Endodermal cell (in vitro differentiated cells): ENCODE measurements around the gene ENGASE. TPM values are rescaled to one million over a fixed set of nuclear protein-coding genes. Genes with fewer than 3 reads are reported as not detected.

Source experiments
- DNase-seq: peaks from one replicate; pipeline ENCODE4 v3.0.0-alpha.2; 2017
- H3K27ac ChIP-seq: 2 replicates; pipeline ENCODE4 v1.5.1; 2013; ENCODE audit warnings: mild to moderate bottlenecking, low read depth, low read length, moderate library complexity
- H3K27me3 ChIP-seq: 2 replicates; pipeline ENCODE4 v1.6.1; 2013; ENCODE audit warnings: mild to moderate bottlenecking, low read length, moderate library complexity; ENCODE audit not compliant: insufficient read depth, control insufficient read depth, poor library complexity, severe bottlenecking
- H3K36me3 ChIP-seq: 2 replicates; pipeline ENCODE4 v1.7.0; 2013; ENCODE audit warnings: mild to moderate bottlenecking, low read length, moderate library complexity; ENCODE audit not compliant: control insufficient read depth, insufficient read depth
- H3K4me1 ChIP-seq: one replicate; pipeline ENCODE4 v1.7.0; 2013; ENCODE audit warnings: low read length; ENCODE audit not compliant: control insufficient read depth, insufficient read depth
- H3K4me3 ChIP-seq: 2 replicates; pipeline ENCODE4 v1.5.1; 2013; ENCODE audit warnings: mild to moderate bottlenecking, low read length, moderate library complexity
- H3K9ac ChIP-seq: 2 replicates; pipeline ENCODE4 v1.6.1; 2013; ENCODE audit warnings: mild to moderate bottlenecking, low read length, moderate library complexity; ENCODE audit not compliant: poor library complexity, severe bottlenecking; ENCODE audit errors: extremely low read depth
- H3K9me3 ChIP-seq: 2 replicates; pipeline ENCODE4 v1.6.1; 2013; ENCODE audit warnings: mild to moderate bottlenecking, low read length, moderate library complexity; ENCODE audit not compliant: control insufficient read depth
- H3K27ac Mint-ChIP-seq: 2 replicates; pipeline ENCODE4 v1.8.0; 2020; ENCODE audit warnings: mixed read lengths
- H3K27me3 Mint-ChIP-seq: 2 replicates; pipeline ENCODE4 v1.8.0; 2021; ENCODE audit warnings: mild to moderate bottlenecking, mixed read lengths; ENCODE audit not compliant: insufficient read depth
- H3K36me3 Mint-ChIP-seq: 2 replicates; pipeline ENCODE4 v1.8.0; 2020; ENCODE audit warnings: low read depth, mixed read lengths
- H3K4me1 Mint-ChIP-seq: 2 replicates; pipeline ENCODE4 v1.8.0; 2020; ENCODE audit warnings: mixed read lengths
- H3K4me3 Mint-ChIP-seq: 2 replicates; pipeline ENCODE4 v1.8.0; 2020; ENCODE audit warnings: mild to moderate bottlenecking, moderate library complexity, mixed read lengths
- H3K9me3 Mint-ChIP-seq: 2 replicates; pipeline ENCODE4 v1.8.0; 2020; ENCODE audit warnings: mild to moderate bottlenecking, mixed read lengths
- CTCF ChIP-seq: fragments of 200-600 bp; sonication (generic); conservative IDR thresholded peaks from 2 replicates; pipeline ENCODE4 v1.5.0; 2021; ENCODE audit warnings: antibody characterized with exemption, mild to moderate bottlenecking
- WGBS, 2 experiments: methylation state at CpG; one replicate each; pipeline versions ENCODE4 v1.1.5 to v1.1.7; 2013; ENCODE audit warnings: missing lambda C conversion rate in 2 of 2, mixed read lengths in 1 of 2; ENCODE audit not compliant: insufficient coverage in 1 of 2, insufficient read length in 1 of 2; 5-methylcytosine and 5-hydroxymethylcytosine counted together
- total RNA-seq, 2 donors: library from RNA; stranded (reverse); fragmentation: NEBNext Ultra II Directional in 1 of 2; extraction: Animal tissue kit (Norgen Biotek cat#: 25700) in 1 of 2; gene quantifications; 2 replicates in 1 of 2; 3 replicates in 1 of 2; pipeline ENCODE4 v1.2.1, GENCODE V29; 2021

The ENGASE gene
- total RNA-seq, 2 donors from 2014 or later, result 40.8 to 42.0 TPM

GRCh38 chr17:79047291-79047920 is 27.2 kb upstream of the ENGASE start:
- H3K4me1 ChIP-seq, result no peaks in the 10 kb centered on the region
- WGBS, 2 experiments, result 95 to 99% methylated on average over 22 to 30 of the region's 30 CpGs
- no peak overlapping the region for H3K4me3 Mint-ChIP-seq
- H3K4me1 Mint-ChIP-seq, result no peaks in the 10 kb centered on the region
- no peaks in the 10 kb centered on the region for H3K36me3 ChIP-seq
- no peak for TF ChIP-seq CTCF
- H3K27ac ChIP-seq, result no peak overlapping the region
- peaks cover 5% of the 10 kb centered on the region for H3K36me3 Mint-ChIP-seq
- no peak for DNase-seq
- no peak overlapping the region for H3K27ac Mint-ChIP-seq
- H3K27me3 ChIP-seq, result peaks cover 4% of the 10 kb centered on the region
- H3K9me3 Mint-ChIP-seq, result peaks cover 12% of the 10 kb centered on the region
- H3K27me3 Mint-ChIP-seq, result peaks cover 28% of the 10 kb centered on the region
- H3K4me3 ChIP-seq, result no peak overlapping the region
- H3K9ac ChIP-seq, result no peak overlapping the region
- H3K9me3 ChIP-seq, result no peaks in the 10 kb centered on the region

GRCh38 chr17:79047923-79048825 is 26.4 kb upstream of the ENGASE start:
- Mint-ChIP-seq H3K36me3 (peaks cover 5% of the 10 kb centered on the region), H3K27ac (no peak overlapping the region), H3K27me3 (peaks cover 28% of the 10 kb centered on the region), H3K4me1 (no peaks in the 10 kb centered on the region), H3K9me3 (peaks cover 14% of the 10 kb centered on the region), H3K4me3 (no peak overlapping the region)
- no peak overlapping the region for H3K4me3 ChIP-seq
- no peak overlapping the region for H3K27ac ChIP-seq
- H3K9me3 ChIP-seq, result no peaks in the 10 kb centered on the region
- no peak for DNase-seq
- H3K4me1 ChIP-seq, result no peaks in the 10 kb centered on the region
- H3K36me3 ChIP-seq, result no peaks in the 10 kb centered on the region
- H3K9ac ChIP-seq, result no peak overlapping the region
- 92 to 94% methylated on average over 21 to 41 of the region's 41 CpGs for WGBS, 2 experiments
- peaks cover 4% of the 10 kb centered on the region for H3K27me3 ChIP-seq
- no peak for TF ChIP-seq CTCF

- Mint-ChIP-seq H3K27ac (no peak overlapping the region), H3K27me3 (peaks cover 26% of the 10 kb centered on the region), H3K36me3 (peaks cover 7% of the 10 kb centered on the region), H3K9me3 (peaks cover 21% of the 10 kb centered on the region), H3K4me1 (no peaks in the 10 kb centered on the region), H3K4me3 (no peak overlapping the region)
- Histone ChIP-seq H3K9ac (no peak overlapping the region), H3K4me3 (no peak overlapping the region), H3K27ac (no peak overlapping the region), H3K4me1 (no peaks in the 10 kb centered on the region), H3K27me3 (peaks cover 4% of the 10 kb centered on the region), H3K36me3 (no peaks in the 10 kb centered on the region), H3K9me3 (no peaks in the 10 kb centered on the region)
- 89 to 93% methylated on average over 8 to 21 of the region's 21 CpGs for WGBS, 2 experiments
- no peak for DNase-seq
- TF ChIP-seq CTCF, result no peak
Measured at GRCh38 chr17:79048826-79049755, 25.5 kb upstream of the ENGASE start.
